Measurements from ENCODE around the gene DMD. TPM values are rescaled to one million over a fixed set of nuclear protein-coding genes. Genes with fewer than 3 reads are reported as not detected.

Gene DMD
- total RNA-seq, 4 donors from 2014 or later, result 2.2 to 26.7 (median 7.8) TPM

DNA sequence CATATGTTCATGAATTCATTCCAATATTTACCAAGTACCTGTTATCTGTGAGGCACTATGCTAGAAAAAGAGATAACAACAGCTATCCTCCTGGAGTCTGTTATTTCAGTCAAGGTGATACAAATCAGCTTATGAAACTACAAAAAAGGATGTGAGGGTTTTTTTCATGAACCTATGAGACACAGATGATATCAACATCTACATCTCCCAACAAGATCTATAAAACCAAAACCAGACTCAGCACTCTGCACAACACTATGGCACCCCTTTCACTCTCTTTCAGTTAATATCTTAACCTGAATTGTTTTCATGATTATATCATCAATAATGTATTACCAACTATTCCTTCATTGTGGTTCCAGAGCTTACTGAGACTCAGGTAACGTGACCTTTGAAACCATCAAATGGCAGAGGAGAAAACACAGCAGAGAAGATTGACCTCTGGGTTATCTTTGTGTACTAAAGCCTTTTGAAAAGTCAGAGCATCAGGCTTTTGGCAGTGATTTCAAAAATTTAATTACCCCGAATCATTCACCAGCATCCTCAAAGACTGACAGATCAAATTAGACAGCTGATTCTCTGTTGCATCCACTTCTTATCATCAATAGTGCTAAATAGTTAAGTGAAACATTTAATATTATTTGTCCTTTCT lies 1894.9 kb downstream of the DMD start:
- no peaks in the 10 kb centered on the region for H3K4me1 ChIP-seq
- H3K36me3 ChIP-seq, result no peaks in the 10 kb centered on the region
- H3K27ac ChIP-seq, result no peak overlapping the region
- no peaks in the 10 kb centered on the region for H3K9me3 ChIP-seq
- TF ChIP-seq POLR2A (IDR thresholded peaks at IDR 0.05), result no peak
- TF ChIP-seq, protein P1, sequence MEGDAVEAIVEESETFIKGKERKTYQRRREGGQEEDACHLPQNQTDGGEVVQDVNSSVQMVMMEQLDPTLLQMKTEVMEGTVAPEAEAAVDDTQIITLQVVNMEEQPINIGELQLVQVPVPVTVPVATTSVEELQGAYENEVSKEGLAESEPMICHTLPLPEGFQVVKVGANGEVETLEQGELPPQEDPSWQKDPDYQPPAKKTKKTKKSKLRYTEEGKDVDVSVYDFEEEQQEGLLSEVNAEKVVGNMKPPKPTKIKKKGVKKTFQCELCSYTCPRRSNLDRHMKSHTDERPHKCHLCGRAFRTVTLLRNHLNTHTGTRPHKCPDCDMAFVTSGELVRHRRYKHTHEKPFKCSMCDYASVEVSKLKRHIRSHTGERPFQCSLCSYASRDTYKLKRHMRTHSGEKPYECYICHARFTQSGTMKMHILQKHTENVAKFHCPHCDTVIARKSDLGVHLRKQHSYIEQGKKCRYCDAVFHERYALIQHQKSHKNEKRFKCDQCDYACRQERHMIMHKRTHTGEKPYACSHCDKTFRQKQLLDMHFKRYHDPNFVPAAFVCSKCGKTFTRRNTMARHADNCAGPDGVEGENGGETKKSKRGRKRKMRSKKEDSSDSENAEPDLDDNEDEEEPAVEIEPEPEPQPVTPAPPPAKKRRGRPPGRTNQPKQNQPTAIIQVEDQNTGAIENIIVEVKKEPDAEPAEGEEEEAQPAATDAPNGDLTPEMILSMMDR (IDR thresholded peaks at IDR 0.05), result no peak
- WGBS, 2 donors, result 67 to 71% methylated on average over 1 to 2 of the region's 2 CpGs
- DNase-seq, result no peak
- H3K27me3 ChIP-seq, result no peaks in the 10 kb centered on the region
- intact Hi-C loops (cut with DNase I), result no loop called here
- H3K4me3 ChIP-seq, result no peak overlapping the region

DNA sequence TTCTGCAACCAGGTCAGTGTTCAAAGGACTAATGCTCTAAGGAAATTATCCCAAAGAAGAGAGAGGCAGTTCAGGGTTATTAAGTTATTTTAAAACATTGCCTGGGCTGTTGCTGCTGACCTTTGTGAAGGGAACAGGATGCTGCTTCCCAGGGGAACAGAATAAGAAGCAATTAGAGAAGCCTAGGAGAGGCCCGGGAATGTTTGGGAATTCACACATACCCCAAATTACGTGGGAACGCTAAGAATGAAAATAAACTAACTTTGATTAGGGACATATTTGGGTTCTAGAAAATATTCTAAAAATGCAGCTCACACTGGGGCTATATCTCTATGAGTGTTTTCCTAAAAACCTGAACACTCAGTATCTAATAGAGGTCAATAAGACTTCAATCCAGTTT lies 1896.4 kb downstream of the DMD start:
- Histone ChIP-seq H3K4me3 (no peak overlapping the region), H3K27me3 (no peaks in the 10 kb centered on the region), H3K27ac (peak overlapping the region in 1 of 4 donors; percentile 26), H3K36me3 (no peaks in the 10 kb centered on the region), H3K9me3 (no peaks in the 10 kb centered on the region), H3K4me1 (no peaks in the 10 kb centered on the region)
- no peak for TF ChIP-seq POLR2A (IDR thresholded peaks at IDR 0.05)
- TF ChIP-seq, protein P1 (IDR thresholded peaks at IDR 0.05), result no peak
- DNase-seq, result no peak
- intact Hi-C loops (cut with DNase I), result no loop called here
- 44 to 48% methylated on average over 3 of the region's 3 CpGs for WGBS, 2 donors

DNA sequence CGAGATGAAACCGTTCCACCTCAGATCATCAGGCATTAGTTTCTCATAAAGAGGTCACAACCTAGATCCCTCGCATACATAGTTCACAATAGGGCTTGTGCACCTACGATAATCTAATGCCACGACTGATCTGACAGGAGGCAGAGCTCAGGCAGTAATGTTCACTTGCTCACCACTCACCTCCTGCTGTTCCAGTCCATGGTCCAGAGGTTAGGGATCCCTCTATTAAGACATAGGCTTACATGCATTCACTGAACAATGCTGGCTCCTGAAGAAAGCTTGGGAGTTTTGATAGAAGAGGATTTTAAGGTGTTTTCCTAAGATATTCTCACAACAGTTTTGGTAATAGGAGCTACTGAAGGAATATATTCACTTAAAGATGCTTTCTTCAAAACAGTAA lies 1903.4 kb downstream of the DMD start:
- H3K36me3 ChIP-seq, result no peaks in the 10 kb centered on the region
- H3K4me3 ChIP-seq, result no peak overlapping the region
- intact Hi-C loops (cut with DNase I), result no loop called here
- 93% methylated on average over 5 of the region's 5 CpGs; no CpG with 5 or more reads in 1 of the 2 donors for WGBS, 2 donors
- no peak overlapping the region for H3K27ac ChIP-seq
- H3K9me3 ChIP-seq, result no peaks in the 10 kb centered on the region
- H3K4me1 ChIP-seq, result no peaks in the 10 kb centered on the region
- no peak for DNase-seq
- TF ChIP-seq, protein P1 (IDR thresholded peaks at IDR 0.05), result no peak
- TF ChIP-seq POLR2A (IDR thresholded peaks at IDR 0.05), result no peak
- H3K27me3 ChIP-seq, result no peaks in the 10 kb centered on the region

DNA sequence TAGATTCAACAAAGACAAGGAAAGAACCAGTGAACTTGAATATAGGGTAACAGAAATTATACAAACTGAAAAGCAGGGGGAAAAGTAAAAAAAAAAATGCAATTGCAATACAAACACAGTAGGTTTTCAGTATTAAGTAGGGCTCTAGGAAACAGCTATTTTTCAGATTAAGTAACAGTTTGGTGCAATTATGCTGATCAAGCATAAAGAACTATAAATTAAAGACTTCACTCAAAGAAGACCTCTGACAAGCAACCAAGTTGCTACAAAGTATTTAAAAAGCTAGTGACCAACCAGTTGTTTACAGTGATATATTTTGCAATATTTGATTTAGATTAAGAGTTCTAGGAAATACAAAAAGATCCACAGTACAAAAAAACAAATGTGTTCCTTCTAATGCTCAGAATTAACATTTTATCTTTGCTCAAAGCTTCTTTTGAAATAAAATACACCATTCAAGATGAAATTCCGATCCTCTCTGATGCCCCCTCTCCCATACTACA lies 1908.7 kb downstream of the DMD start:
- Histone ChIP-seq H3K27ac (no peak overlapping the region), H3K36me3 (no peaks in the 10 kb centered on the region), H3K27me3 (no peaks in the 10 kb centered on the region), H3K4me1 (no peaks in the 10 kb centered on the region), H3K4me3 (no peak overlapping the region), H3K9me3 (no peaks in the 10 kb centered on the region)
- DNase-seq, result no peak
- TF ChIP-seq, protein P1 (IDR thresholded peaks at IDR 0.05), result no peak
- TF ChIP-seq POLR2A (IDR thresholded peaks at IDR 0.05), result no peak
- 39 to 67% methylated on average over 1 of the region's 1 CpG for WGBS, 2 donors
- intact Hi-C loops (cut with DNase I), result no loop called here

DNA sequence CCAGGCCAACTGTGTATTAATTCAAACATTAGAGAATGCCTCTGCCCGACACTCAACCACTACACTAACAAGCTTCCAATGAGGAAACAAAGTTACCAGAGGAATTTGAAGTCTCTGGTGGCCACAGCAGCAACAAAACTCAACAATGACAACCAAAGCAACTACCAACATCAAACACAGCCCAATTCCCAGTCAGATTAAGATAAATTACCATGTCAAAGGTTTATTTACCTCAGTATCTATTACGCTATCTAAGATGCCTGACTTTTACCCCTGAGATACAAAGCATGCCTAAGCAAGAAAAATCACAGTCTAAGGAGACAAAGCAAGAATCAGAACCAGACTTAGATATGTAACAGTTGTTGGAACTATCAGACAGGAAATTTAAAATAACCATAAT lies 1909.4 kb downstream of the DMD start:
- H3K27me3 ChIP-seq, result no peaks in the 10 kb centered on the region
- no peaks in the 10 kb centered on the region for H3K36me3 ChIP-seq
- H3K27ac ChIP-seq, result no peak overlapping the region
- 68 to 81% methylated on average over 2 of the region's 2 CpGs for WGBS, 2 donors
- intact Hi-C loops (cut with DNase I), result no loop called here
- TF ChIP-seq POLR2A (IDR thresholded peaks at IDR 0.05), result no peak
- TF ChIP-seq, protein P1 (IDR thresholded peaks at IDR 0.05), result no peak
- DNase-seq, result no peak
- H3K9me3 ChIP-seq, result no peaks in the 10 kb centered on the region
- no peak overlapping the region for H3K4me3 ChIP-seq
- no peaks in the 10 kb centered on the region for H3K4me1 ChIP-seq
